GM19467 (cell line): ENCODE measurements around the gene SLC6A6.
"Not testable (repeated sequence)": the region's sequence is repeated elsewhere in the genome, so short reads cannot be mapped to it uniquely, and the experiment has no call there.

Source experiments
- ATAC-seq: cut with Tn5 transposase; IDR thresholded peaks from one replicate; pipeline ENCODE4 v1.9.1; 2021; ENCODE audit warnings: mild to moderate bottlenecking, moderate library complexity; ENCODE audit not compliant: unreplicated experiment

The SLC6A6 gene

DNA sequence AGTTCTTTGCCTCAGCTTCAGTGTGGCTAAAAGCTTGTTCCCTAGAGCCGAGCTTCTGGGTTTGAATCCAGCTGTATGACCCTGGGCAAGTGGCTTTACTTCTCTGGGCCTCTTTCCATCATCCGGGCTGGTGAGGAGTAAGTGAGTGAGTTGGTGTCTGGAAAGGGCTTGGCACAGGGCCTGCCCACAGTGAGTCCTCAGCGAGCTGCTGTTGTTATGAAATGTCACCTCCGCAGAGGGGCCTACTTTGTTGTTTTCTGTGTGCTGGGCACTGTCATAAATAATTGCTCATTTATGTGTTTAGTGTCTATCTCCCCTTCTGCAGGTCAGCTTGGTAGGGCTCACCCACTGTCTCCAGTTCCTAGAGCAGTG, 31.7 kb downstream of the SLC6A6 start:
- no peak for ATAC-seq

DNA sequence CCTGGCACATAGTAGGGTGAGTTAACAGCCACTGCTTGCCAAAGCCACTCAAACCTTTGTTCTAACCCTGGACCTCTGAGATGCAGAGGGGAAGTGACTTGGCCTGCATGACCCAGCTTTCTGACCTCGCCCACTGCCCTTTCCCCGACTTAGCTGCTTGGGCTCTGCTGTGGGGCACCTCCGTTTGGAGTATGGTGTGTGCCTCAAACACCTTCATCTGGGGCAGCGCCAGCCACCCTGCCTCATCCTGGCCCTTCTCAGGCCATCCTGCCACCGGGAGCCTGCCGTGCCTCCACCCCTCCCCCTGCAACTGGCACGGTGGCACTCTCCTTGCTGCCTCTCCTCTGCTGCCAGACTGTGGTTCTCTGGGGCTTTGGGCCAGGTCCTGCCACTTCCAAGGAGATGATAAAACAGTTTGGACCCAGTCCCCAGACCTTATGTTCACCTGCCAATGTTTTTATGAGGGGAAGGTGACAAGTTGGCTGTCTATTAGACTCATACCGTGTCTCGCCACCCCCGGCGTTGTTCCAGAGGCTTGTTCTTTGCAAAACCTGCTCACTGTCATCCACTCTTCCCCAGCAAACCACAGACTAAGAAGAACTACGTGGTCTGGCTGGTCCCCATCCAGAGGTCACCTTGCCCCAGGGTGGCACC, 32.2 kb downstream of the SLC6A6 start:
- ATAC-seq, result no peak

DNA sequence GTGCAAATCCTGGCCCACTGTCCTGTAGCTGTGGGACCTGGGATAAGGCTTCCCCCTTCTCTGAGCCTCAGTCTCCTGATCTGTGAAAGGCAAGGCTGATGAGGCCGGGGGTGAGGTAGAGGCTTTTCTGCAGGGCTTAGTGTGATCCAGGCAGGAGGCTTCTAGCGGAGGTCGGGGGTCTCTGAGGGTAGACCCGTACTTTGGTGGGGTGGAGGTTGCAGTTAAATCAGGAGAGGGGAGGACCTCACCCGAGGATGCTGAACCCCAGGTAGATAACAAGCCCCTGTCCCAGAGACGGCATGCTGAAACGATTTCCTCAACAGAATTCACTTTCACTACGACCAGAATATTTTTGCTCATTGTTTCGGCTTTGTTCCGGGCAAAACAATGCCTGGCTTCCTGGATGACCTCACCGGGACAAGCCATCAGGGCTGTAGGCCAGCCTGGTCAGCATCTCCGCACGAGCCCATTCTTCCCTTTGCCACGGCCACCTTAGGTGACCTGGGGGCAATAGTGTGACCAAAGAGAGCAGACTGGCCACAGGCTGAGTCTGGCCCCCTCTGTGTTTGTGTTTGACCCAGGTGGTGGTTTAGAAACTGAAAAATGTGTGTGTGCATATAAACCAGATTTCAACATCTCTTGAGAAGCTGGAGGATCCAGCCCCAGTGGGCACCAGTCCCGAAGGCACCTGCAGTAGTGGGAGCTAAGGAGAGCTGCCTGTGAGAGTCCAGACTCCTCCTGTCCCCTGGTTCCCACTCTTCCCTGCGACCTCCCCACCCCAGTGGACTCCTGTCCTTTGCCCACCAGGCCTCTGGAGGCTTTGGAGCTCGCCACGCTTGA, 33.0 kb downstream of the SLC6A6 start:
- ATAC-seq, result no peak

DNA sequence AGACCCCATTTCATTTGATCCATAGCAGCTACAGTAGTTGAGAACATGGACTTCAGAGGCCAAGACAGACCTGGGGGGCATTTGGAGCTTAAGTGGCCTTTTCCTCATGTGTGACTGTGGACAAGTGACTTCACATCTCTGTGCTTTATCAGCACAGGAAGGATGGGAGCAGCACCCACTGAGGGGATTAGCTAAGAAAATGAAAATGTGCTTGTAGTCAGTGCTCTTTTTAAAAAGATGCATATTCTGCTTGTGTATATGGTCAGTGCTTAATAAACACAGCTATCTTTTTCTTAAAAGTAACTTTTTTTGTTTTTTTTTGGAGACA, 34.5 kb downstream of the SLC6A6 start:
- no peak for ATAC-seq

DNA sequence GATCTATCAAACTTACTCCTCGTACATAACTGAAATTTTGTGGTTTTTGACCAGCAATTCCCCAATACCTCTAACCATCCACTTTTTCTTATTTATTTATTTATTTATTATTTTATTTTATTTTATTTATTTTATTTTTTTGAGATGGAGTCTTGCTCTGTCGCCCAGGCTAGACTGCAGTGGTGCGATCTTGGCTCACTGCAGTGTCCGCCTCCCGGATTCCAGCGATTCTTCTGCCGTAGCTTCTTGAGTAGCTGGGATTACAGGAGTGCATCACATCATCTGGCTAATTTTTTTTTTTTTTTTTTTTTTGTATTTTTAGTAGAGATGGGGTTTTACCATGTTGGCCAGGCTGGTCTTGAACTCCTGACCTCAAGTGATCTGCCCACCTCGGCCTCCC, 35.3 kb downstream of the SLC6A6 start:
- ATAC-seq, result not testable (repeated sequence)

DNA sequence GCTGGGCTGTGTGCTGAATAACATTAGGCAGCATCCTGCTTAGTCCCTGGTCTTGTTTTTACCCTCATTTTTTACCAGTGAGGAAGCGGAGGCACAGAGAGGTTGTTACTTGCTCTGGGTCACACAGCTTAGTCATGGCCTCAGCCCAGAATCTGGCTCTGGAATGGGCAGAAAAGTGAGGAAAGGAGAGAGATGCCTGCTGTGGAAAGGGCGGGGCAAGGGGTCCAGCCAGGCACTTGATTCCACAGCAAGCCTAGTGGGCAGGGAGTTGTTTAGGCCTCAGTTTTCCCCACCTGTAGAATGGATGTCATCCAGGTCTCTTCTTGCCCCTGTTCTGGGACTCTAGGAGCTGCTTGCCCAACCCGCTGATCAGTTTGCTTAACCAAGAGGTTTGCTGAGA, 35.9 kb downstream of the SLC6A6 start:
- ATAC-seq, result no peak

DNA sequence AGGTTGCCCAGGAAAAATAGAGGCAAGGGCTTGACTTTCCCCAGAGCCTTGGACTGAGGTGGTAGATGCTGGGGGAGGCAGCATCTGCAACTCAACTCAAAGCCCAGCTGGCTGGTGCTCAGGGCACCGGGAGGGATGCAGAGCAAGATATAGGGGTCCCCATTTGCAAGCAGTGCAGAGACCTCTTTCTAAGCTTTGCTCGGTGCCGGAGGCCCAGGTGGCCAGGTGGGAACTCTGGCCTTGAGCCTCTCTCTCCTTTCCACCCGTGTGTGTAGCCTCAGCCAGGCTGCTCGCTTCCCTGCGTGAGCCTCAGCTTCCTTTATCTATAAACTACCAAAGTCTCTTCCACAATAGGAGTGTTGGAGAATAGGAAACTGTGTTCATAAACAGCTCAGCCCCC, 36.5 kb downstream of the SLC6A6 start:
- ATAC-seq, result no peak

DNA sequence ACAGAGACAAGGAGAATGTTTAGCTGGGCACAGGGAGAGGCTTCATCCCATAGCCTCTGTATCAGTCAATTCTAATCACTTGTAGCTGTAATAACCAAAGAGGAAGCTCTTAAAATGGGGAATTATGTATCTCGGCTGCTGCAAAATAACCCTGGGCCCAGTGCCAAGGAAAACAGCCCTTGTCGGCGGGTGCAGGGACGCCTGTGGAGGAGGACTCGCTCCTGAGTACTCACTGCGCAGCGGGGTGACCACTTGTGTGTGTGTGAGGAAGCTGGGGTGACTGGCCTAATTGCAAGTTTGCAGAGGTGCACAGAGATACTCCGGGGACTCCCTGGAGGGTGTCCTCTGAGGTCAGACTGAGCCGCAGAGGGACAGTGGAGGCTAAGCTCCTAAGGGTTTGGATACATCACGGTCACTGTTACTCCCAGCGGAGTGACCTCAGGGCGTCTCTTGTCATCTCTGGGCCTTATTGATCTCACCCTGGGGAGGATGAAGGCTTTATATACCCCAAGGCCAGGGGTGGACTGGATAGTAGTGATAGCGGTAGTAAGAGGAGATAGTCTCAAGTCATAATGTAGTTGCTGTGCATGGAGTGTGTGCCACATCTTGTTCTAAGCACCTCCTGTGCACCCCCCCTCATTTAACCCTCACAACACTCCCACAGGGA, 37.2 kb downstream of the SLC6A6 start:
- ATAC-seq, result no peak

DNA sequence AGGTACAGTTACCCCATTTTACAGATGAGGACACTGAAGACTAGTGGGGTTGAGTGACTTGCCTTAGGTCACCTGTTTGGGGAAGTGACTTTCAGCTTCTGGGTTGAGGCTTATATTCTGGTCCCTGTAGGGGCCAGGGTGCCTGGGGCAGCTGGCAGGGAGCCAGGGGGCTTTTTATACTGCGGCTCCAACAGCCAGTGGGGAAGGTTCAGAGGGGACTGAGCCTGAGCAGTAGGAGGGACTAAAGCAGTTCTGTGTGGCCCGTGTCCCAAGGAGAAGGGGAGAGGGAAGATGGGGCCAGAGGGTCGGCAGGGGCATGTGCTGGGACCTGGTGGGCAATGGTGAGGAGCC, 37.7 kb downstream of the SLC6A6 start:
- no peak for ATAC-seq

DNA sequence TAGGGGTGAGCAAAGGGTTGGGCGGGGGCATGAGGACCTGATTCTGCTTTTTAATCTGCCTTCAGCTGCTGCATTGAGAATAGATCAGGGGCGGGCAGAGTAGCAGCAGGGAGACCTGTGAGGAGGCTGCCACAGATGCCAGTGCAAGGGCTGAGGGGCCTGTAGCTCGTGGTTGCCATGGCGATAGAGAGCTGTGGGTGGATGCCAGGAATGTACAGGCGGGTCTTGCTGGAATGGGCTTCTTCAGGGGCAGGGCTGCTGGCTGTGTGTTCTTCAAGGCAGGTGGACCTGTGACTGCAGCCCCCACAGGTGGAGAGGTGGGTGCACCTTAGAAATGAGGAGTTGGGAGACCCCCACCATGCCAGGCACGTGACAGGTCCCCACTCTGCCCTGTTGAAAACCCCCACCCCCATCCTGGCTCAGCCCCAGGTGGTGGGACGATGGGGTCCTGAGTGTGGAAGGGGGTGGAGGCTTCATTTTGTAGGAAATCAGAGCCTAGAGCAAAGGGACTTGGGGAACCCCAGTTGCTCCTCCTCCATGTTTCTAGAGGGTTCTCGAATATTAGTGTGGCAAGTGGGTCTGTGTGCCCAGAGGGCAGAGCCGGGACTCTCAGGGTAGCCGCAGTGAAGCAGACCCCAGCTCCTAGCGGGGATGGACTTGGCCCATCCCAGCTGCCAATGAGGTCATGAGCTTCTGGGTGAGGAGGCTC, 38.3 kb downstream of the SLC6A6 start:
- ATAC-seq, result no peak

DNA sequence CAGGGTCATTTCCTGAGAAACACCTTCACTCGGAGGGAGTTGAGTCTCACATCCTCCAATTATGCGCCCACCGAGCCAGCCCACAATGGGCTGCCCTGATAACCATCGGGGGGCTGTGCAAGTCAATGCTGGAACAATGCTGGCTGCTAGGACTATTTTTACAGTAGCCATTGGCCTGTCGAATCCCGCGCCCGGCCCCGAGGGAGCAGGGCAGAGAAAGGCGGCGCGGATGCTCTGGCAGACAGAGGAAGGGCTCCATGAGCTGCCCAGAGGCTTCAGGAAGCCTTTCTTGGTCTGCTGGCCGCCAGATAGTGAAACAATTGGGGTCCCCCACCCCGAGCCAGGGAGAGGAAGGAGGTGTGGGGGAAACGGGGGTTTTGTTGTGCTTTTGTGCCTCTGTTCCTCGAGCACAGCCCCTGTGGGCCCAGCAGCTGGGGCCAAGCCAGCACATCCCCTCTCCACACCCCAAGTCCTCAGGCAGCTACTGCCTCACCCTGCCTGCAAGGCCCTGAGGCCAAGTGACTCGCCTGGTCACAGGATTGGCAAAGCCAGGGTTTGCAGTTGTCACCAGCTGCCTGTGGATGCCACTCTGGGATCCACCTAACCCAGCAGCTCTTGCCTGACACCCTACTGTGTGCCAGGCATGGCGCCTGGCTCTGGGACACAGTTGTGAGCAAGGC, 39.0 kb downstream of the SLC6A6 start:
- ATAC-seq, result no peak

DNA sequence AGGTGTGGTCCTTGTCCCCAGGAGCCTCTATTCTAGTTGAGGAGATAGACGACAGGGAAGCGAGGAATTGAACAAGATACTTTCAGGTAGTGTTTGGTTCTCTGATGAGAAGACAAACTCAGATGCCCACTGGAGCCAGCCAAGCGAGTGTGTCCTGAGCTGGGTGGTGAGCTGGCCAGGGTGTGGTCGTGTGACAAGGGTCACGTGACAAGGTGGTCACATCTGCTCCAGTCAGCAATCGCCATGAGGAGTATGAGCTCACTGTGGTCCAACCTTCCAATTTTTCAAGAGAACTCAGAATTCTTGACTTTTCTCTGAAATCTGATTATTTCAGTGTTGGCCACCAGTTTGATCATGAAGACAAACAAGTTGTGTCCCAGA, 39.5 kb downstream of the SLC6A6 start:
- ATAC-seq, result no peak

DNA sequence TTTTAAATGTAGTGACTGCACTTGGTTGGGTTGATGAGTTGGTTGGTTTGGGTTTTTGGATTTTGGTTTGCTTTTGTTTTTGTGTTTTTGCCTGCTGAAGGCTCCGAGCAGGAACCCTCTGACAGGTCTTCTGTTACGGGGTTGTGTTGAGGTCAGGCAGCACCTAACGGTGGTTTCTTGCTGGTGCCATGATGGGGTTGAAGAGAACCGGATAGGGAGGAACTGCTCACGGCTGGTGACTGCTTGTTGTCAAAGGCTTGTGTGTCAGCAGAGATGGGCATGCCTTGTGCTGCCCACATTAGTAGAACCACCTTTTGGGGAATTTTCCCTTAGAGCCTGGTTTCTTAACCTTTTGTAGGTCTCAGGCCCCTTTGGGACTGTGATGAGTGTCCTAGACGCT, 42.0 kb downstream of the SLC6A6 start:
- ATAC-seq, result no peak

DNA sequence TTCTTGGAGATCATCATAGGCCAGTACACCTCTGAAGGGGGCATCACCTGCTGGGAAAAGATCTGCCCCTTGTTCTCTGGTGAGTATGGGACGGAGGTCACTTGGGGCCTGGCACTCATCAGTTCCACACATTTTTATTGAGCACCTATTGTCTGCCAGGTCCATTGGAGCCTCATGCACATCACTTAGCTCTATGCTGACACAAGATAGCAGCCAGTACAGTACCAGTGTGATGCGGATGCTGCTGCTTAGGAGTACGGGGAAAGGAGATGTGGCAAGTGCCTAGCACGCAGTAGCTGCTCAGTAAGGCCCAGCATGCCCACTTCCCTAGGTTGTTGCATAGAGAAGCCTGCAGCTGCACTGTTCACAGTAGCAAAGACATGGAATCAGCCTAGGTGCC, 43.4 kb downstream of the SLC6A6 start:
- no peak for ATAC-seq

DNA sequence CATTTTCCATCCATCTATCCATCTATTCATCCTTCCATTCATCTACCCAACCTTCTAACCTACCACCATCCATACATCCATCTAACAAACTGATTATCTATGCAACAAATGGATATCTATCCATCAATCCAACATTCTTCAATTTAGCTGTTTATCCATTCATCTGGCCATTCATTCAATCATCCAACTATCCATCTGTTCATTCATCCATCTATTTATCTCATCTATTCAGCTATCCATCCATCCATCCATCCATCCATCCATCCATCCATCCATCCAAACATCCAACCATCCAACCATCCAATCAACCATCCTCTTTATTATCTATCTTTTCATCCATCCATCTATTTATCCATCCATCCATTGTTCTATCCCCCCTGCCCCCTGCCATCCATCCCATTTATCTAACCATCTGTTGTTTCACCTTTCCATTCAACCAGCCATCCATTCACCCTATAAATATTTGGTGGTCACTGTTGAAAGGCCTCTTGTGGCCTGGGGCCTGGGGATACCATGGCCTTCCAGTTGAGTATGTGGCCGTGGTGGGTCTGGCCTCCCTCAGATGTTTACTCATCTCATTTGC, 44.7 kb downstream of the SLC6A6 start:
- no peak for ATAC-seq

DNA sequence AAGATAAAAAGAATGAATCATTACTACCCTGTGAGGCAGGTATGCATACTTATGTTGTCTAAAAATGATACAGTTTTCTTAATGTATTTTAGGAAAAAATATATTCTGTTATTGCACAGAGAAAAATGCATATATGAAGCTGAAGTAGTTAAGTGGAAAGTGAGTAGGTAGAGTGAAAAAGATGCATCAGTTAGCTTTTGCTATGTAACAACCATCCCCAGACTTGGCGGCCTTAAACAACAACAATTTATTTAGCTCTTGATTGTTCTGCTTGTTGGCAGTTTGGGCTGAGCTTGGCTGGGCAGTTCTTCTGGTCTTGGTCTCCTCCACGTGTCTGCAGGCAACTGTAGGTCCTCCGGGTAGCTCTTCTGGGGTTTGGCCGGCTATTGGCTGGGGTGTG, 45.7 kb downstream of the SLC6A6 start:
- ATAC-seq, result no peak

DNA sequence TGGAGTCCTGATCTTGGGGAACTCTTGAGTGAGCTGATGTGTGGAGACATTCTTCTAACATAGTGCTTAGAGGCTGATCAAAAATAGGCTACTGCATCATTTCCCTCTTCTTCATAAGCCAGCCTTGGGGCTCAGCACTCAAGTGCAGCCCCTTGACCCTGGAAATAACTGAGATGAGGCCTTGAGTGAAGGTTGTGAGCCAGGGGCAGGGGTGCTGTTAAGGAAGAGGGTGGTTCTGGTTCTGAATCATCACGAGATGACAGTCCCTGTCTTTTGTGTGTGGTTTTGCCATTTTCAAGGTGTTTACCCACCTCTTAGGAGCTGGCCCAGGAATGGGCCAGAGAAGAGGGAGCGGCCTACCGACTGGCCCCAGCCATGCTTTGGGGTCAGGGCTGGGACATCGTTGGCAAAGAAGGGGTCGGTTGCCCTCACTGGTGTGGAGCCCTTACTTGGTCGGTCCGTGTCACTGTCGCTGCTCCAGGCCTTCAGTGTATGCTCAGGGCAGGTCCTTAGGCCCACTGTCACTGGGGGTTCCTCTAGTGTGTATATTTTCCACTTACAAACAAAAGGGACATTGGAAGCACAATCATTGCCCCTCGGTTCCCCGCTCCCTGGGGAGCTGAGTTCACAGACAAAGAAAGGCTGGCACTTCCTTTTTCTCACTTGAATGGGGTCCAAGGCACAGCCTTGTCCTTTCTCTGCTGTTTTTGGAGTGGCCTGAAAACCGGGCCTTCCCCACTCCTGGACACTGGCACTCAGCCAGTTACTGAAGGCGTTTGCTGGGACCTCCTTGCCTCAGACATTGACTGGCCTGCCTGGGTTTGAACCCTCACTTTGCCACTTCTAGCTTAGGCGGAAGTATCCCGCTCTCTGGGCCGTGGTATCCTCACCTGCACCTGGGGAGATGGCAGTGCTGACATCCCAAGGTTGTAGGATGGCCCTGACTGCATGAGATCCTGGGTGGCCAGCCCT, 46.6 kb downstream of the SLC6A6 start:
- ATAC-seq, result no peak

DNA sequence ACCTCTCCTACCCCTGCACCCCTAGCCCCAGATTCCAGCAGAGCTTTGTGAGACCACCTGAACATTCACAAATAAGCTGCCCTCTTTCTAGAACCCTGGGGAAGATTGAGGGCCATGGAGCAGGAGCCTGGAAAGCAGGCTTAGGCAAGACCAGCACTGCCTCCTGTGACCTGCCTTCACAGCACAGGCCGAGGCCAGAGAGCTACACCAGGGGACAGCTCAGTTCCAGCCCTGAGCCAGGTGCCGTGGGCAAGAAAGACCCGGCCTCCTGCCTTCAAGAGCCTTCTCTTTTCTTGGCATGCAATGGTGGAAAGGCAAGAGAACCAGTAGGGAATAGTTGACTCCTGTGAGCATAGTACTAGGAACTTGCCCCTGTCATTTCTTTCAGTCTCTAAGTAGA, 48.1 kb downstream of the SLC6A6 start:
- no peak for ATAC-seq

DNA sequence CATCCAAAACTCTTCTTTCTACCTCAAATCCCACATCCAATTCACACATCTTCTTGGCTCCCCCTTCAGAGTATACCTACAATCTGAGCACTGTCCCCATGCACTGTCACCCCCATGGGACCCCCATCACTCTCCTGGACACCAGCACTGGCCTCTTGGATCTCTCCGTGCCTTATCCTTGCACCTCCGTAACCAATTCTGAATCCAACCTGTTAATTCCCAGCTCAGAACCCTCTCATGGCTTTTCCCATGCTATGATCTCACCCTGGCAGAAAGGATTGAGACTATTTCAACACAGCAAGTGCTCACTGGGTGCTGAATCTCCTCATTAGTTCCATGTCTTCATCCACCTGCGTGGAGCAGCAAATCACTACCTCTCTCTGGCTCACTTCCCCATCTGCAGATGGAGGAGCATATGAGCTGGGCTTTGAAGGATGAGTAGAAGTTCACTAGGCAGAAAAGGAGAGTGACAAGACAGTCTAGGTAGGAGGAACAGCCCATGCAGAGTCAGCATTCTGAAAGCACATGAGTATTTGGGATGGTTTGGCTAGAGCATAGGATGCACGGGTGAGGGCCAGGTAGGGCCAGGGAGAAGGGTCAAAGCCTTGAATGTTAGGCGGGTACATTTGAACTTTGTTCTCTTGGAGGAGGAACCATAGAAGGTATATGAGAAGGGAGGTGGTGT, 48.7 kb downstream of the SLC6A6 start:
- no peak for ATAC-seq
